Daoy (cell line): Measurements from ENCODE around the gene LHB. TPM values are rescaled to one million over a fixed set of nuclear protein-coding genes. Genes with fewer than 3 reads are reported as not detected.
"Not testable (repeated sequence)": the region's sequence is repeated elsewhere in the genome, so short reads cannot be mapped to it uniquely, and the experiment has no call there.

Source experiments
- DNase-seq: peaks from one replicate; pipeline ENCODE4 v3.0.0-alpha.2; 2015; ENCODE audit warnings: low read depth
- total RNA-seq: library from RNA; depleted of rRNA; stranded (reverse); fragments of >200 nt; shearing (Covaris generic); gene quantifications from 2 replicates; pipeline ENCODE4 v1.2.3, GENCODE V29; 2014; rRNA removed

Gene LHB
- 0.60 and 4.0 TPM in 2 replicates for total RNA-seq

DNA sequence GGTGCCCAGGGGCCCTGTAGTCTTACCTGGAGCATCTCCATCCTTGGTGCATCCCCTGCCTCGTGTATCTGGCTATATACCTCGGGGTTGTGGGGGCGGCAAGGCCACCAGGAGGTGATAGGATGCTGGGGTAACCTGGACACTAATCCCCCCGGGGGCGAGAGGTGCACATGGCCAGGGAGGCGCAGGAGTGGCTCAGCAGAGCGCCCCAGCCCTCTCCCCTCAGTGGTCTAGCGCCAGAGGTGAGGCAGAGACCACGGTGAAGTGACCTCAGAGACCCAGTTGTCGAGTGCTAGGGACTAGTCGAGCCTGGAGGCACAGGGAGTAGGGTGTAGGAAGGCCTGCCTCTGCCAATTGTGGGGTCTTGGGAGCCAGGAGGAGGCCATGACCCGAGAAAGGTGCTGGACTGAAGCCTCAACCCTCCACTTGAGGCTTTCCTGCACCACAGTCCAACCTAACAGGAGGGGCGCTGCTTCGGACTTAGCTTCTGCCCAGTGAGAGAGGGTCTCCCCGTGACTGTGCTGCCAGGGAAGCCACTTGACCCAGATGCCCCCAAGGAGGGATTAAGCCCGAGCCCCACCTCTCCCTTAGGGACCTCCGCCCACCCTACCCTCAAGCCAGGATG lies at the start of gene LHB:
Gene LHB, minus strand, starts transcription at position 51 of the 625 bp plus-strand sequence. Its CDS starts 10 bp downstream, at position 41.
- DNase-seq = no peak

DNA sequence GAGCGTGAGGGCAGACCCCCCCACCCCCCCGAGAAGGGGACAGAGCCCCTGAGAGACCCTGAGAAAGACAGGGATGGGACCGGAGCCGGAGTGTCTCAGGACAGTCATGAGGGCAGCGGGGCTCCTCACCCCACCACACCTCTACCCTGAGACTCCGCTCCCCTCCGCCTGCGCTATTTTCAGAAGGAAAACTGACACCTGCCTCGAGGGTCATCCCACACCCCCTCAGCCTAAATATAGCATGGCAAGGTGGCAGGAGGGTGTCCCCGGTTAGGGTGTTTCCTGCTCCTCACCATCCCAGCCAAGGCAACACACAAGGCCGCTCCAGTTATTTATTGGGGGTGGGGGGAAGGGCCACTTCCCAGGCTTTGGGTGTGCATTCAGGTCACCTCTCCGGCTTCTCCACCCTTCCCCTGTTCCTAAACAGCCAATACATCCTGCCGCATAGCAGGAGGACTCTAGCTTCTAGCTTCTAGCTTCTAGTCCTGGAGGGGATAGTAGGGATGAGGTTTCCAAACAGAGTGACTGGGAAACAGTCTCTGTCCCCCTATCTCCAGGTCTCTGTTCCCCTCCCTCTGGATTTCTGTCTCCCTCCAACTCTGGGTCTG lies 49.1 kb upstream of the LHB start:
- DNase-seq = no peak

DNA sequence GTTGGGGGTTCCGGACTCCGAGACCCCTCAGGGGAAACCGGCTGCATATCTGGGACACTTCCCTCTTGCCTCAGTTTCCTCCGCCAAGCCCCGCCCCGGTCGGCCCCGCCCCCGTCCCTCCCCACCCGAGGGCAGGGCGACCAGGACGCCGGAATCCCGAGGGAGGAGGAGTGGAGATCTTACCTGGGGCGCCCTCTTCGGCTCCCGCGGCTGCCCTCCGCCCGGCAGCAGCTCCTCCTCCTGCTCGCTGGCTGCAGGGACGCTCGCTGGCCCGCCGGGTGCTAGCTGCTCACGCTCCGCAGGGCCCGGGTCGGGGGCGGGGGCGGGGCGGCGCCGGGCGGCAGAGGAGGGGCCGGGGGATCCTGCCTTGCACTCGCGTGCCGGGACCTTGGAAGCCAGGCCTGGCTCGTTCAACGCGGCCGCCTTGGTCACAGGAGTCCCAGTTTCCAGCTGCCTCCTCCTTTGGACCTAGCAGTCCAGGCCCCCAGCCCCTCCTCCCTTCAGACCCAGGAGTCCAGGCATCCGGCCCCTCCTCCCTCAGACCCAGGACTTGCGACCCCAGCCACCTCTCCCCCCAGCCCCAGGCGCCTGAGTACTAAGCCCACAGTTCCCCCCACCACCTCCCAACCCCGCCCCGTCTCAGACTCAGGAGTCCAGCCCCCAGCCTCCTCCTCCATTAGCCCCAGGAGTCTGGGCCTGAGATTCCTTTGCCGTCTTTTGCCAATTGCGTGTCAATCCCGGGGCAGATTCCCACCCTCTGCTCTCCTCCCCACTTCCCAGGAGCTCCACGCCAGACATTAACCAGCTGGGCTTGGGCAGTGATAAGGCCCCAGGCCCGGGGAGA lies 48.1 kb upstream of the LHB start, which contains the start of gene NTF4:
Gene NTF4, minus strand, starts transcription at position 51 of the 844 bp plus-strand sequence. CDS start 2,821 bp downstream, outside the sequence.
- DNase-seq = peak; percentile 44

DNA sequence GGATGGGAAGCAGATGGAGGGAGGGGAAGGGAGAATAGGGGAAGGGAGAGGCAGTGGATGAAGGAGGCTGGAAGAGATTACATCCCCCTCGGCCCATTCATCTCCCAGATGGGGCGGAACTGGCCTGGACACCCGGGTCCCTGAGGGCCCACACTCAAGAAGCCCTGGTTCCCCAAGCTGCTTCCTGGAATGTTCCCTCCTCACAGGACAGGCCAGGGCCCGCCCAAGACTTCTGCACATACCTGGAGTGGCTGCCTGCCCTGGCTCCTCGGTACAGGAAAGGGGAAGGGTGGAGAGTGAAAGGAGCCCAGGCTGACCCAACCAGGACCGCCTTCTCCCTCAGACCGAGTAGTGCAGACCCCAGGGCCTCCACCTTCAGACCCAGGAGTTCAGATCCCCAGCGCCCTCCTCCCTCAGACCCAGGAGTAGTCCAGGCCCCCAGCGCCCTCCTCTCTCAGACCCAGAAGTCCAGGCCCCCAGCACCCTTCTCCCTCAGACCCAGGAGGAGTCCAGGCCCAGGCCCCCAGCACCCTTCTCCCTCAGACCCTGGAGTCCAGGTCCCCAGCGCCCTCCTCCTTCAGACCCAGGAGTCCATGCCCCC lies 47.2 kb upstream of the LHB start:
- no peak for DNase-seq

DNA sequence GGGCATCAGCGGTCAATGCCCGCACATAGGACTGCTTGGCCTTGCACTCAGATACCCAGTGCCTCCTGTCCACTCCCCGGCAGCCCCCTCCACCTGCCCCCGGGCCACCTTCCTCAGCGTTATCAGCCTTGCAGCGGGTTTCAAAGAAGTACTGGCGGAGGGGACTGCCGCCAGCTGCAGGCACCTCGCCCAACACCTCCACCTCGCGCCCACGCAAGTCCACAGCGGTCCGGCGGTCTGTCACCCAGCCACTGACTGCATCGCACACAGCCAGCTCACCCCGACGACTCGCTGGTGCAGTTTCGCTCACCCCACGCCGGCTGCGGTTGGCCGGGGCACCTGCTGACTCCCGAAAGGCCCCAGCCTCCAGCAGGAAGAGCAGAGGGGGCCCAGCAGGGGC lies 44.6 kb upstream of the LHB start:
- no peak for DNase-seq

DNA sequence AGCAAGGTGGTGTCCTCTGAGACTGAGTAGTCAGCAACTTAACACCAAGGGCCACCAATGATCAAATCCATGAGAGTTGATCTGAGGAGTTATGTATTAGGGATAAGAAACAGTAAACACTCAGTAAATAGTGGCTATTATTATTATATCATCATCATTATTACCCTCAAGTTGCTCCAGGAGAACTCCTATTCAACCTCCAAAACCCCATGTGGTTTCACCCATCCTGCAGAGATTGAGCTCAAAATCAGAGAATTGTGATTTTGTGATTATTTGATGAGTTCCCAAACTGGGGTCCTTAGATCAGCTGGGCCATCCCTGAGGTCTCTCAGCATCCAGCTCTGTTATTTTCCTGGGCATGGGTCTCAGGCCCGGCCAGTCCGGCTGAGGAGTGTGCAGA lies 44.1 kb upstream of the LHB start:
- DNase-seq = no peak

DNA sequence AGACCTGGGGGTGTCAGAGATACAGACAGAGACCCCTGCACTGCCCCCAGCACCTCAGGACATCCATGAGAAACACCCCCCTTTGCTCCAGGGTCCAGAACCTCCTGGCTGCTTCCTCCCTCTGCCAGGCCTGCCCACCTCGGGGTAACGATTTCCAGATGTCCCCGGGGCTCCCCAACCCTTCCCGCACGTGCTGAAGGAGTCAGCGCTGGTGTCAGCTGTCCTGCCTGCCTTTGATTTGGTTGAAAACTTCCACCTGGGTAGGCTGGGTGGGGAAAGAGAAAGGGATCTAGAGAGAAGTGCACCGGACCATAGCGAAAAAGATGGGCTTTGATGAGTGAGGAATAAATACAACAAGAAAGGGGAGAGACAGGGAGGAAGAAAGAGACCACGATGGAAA lies 42.2 kb upstream of the LHB start:
- DNase-seq = no peak

DNA sequence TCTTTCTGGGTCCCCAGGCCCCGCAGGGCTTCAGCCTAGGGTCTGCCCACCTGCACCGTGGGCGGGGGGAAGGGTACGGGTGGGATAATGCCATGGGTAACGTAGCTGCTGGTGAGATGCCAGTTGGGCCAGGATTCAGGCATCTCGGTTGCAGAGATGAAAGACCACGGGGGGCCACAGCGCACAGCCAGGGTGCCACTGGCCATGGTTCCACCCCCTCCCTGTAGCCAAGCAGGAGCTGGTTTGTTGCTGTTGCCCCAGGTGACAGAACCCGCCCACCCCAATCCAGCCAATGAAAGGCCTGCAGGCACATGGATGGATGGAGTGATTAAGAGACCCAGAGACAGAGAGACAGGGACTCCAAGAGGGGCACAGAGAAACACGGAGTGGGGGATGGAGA lies 41.7 kb upstream of the LHB start:
- peak; percentile 57 for DNase-seq

DNA sequence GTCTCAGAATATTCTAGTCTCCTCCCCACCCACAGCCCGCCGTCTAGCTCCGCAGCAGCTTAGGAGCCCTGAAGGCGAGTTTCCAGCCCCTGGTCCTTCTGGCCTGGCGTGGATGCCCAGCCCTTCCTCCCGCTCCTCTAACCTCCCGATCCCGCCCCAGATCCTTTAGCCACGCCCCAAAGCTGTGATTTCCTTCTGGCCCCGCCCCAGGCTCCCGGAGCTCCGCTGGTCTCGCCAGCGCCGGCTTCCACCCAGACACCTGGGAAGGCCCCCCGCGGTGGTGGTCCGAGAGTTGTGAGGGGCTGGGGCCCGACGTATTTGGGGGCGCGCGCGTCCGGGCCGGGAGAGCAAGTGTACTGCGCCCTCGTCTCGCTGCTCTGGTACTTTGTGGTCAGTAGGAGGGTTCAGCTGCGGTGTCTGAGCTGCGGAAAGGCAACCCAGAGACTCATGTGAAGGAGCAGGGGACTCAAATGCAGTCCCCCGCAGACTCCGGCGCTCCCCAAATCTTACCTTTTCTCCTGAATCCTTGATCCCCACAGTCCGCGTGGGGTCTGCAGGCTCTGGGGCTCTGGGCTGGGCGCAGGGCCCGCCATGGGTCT lies 40.8 kb upstream of the LHB start, which contains the start of gene CGB7:
Gene CGB7, minus strand, starts transcription at position 114 of the 599 bp plus-strand sequence. CDS start 2,374 bp downstream, outside the sequence.
- DNase-seq = peak; percentile 84

DNA sequence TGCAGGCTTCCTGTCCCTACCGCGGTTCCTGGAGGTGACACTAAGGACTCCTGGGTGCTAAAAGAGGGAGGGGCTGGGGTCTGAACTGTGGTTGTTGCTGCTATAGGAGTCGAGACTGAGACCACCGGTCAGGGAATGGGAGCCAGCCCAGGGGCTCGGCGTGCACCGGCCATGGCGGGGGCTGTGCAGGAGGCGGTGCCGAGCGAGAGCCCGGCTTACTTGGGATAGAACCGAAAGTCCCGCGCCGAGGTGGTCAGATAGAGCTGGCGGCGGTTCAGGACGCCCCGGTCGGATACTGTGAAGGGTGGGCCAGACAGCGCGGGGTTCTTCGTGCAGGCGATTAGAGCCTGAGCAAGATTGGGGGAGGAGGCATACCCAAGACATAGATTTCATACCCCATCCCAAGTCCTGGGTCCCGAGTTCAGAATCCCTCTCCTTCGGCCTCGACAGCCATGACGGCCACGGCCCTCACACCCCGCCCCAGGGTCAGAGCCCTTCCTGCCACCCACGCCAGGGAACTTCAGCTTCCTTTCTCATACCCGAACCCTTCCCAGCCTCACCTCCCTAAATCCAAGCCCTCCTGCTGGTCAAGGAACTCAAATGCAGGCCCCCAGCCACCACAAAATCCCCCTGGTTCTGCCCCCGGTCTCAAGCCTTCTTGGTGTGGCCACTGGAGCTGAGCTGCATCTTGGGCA lies 40.2 kb upstream of the LHB start:
- peak; percentile 34 for DNase-seq

DNA sequence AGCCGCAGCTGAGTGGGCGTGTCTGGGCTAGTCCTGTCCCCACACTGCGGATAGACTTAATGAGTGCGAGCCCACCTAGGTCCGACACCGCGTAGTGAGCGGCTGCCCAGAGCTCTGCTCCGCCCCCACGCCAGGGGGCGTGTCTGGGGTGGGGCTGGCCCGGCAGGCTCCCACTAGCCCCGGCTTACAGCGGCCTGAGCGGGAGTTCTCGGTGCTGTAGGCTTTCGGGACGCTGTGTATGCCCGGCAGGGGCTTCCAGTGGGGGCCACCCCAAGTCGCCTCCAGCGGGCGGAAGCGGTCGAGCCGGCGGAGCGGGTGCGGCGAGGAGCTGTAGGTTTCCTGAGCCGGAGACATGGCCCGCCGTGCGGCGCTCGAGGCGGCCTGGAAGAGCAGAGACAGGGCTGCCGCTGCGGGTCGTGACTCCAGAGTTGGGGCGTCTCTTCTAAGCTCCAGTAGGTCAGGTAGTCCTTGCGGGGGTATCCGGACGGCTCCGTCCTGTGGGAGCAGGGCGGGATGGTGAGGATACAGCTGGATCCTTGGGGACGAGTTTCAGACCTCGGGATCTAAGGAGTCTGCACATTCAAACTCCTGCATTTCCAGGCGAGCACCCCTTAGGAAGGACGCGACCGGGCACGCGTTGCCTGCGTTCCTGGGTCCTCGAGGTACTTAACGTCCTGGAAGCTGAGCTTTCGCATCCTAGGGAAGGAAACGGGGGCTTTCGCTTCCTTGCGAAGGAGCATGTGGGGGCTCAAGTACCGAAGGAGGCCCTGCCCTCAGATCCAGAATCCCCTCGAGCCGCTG lies 39.4 kb upstream of the LHB start:
- DNase-seq = peak; percentile 84

DNA sequence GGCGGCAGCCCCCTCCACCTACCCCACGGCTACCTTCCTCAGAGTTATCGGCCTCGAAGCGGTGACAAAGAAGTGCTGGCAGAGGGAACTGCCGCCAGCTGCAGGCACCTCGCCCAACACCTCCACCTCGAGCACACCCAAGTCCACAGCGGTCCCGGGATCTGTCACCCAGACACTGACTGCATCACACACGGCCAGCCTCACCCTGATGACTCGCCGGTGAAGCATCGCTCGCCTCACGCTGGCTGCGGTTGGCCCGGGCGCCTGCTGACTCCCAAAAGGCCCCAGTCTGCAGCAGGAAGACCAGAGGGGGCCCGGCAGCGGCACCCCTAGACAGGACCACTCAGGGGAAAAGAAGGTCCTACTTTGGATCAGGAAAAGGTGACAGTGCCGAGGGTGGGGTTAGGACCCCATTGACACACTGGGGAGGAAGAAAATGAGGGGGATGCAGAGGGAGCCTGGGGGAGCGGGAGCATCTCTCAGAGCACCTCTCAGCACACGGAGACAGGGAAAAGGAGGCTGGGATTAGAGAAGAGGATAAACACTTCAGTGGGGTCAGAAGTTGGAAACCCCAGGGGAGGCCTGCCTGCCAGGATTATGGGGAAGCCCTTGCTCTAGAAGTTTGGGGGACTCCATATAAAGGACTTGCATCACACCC lies 33.6 kb upstream of the LHB start:
- DNase-seq = peak; percentile 93

DNA sequence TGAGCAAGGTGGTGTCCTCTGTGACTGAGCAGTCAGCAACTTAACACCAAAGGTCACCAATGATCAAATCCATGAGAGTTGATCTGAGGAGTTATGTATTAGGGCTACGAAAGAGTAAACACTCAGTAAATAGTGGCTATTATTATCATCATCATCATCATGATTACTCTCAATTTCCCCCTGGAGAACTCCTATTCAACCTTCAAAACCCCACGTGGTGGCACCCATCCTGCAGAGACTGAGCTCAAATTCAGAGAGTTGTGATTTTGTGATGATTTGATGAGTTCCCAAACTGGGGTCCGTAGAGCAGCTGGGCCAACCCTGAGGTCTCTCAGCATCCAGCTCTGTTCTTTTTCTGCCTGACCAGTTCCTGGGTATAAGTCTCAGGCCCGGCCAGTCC lies 32.9 kb upstream of the LHB start:
- not testable (repeated sequence) for DNase-seq

DNA sequence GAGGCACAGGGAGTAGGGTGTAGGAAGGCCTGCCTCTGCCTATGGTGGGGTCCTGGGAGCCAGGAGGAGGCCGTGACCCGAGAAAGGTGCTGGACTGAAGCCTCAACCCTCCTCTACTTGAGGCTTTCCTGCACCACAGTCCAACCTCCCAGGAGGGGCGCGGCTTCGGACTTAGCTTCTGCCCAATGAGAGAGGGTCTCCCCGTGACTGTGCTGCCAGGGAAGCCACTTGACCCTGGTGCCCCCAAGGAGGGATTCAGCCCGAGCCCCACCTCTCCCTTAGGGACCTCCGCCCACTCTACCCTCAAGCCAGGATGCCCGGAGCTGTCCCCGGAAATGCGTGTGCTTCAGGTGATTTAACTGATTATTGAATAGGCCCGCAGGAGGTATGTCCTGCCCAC lies 32.1 kb upstream of the LHB start, which contains the start of gene CGB8:
Gene CGB8, minus strand, starts transcription at position 101 of the 400 bp plus-strand sequence. CDS start 372 bp downstream, outside the sequence.
- DNase-seq = not testable (repeated sequence)

DNA sequence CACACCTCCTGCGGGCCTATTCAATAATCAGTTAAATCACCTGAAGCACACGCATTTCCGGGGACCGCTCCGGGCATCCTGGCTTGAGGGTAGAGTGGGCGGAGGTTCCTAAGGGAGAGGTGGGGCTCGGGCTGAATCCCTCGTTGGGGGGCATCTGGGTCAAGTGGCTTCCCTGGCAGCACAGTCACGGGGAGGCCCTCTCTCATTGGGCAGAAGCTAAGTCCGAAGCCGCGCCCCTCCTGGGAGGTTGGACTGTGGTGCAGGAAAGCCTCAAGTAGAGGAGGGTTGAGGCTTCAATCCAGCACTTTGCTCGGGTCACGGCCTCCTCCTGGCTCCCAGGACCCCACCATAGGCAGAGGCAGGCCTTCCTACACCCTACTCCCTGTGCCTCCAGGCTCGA lies 26.7 kb upstream of the LHB start, which contains the start of gene CGB5:
Gene CGB5, plus strand, starts transcription at position 301 of the 400 bp plus-strand sequence. CDS start 362 bp downstream, outside the sequence.
- not testable (repeated sequence) for DNase-seq

DNA sequence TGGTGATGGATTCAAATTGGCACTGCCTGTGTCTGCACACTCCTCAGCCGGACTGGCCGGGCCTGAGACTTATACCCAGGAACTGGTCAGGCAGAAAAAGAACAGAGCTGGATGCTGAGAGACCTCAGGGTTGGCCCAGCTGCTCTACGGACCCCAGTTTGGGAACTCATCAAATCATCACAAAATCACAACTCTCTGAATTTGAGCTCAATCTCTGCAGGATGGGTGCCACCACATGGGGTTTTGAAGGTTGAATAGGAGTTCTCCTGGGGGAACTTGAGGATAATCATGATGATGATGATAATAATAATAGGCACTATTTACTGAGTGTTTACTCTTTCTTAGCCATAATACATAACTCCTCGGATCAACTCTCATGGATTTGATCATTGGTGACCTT lies 25.8 kb upstream of the LHB start:
- not testable (repeated sequence) for DNase-seq

DNA sequence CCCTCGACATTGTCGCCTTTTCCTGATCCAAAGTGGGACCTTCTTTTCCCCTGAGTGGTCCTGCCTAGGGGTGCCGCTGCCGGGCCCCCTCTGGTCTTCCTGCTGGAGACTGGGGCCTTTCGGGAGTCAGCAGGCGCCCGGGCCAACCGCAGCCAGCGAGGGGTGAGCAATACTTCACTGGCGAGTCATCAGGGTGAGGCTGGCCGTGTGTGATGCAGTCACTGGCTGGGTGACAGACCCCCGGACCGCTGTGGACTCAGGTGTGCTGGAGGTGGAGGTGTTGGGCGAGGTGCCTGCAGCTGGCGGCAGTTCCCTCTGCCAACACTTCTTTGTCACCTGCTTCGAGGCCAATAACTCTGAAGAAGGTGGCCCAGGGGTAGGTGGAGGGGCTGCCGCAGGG lies 25.3 kb upstream of the LHB start:
- DNase-seq = peak; percentile 87

DNA sequence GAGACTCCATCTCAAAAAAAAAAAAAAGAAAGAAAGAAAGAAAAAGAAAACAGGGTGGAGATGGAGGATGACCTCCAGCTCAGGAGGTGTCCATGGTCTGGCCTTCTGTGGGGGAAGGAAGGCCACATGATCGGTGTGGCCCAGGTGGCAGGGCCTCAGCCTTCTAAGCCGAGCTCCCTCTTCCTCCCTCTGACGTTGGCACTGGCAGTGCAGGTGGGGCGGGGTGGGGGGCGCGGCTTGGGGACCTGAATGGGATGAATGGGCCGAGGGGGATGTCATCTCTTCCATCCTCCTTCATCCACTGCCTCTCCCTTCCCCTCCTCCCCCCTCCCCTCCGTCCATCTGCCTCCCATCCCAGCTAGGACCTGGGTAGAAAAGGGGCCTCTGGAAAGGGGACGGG lies 22.8 kb upstream of the LHB start:
- not testable (repeated sequence) for DNase-seq

DNA sequence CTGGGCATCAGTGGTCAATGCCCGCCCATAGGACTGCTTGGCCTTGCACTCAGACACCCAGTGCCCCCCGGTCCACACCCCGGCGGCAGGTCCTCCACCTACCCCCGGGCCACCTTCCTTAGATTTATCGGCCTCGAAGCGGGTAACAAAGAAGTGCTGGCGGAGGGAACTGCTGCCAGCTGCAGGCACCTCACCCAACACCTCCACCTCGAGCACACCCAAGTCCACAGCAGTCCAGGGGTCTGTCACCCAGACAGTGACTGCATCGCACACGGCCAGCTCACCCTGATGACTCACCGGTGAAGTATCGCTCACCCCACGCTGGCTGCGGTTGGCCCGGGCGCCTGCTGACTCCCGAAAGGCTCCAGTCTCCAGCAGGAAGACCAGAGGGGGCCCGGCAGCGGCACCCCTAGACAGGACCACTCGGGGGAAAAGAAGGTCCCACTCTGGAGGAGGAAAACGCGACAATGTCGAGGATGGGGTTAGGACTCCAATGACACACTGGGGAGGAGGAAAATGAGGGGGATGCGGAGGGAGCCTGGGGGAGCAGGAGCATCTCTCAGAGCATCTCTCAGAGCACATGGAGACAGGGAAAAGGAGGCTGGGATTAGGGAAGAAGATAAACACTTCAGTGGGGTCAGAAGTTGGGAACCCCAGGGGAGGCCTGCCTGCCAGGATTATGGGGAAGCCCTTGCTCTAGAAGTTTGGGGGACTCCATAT lies 21.8 kb upstream of the LHB start:
- DNase-seq = peak; percentile 97
